Fibroblast of peridontal ligament (primary cell): Measurements from ENCODE around the gene MYH13.

Experiments
- DNase-seq: peaks from one replicate; pipeline ENCODE4 v3.0.0-alpha.2; 2010; ENCODE audit errors: extremely low read depth

The MYH13 gene

DNA sequence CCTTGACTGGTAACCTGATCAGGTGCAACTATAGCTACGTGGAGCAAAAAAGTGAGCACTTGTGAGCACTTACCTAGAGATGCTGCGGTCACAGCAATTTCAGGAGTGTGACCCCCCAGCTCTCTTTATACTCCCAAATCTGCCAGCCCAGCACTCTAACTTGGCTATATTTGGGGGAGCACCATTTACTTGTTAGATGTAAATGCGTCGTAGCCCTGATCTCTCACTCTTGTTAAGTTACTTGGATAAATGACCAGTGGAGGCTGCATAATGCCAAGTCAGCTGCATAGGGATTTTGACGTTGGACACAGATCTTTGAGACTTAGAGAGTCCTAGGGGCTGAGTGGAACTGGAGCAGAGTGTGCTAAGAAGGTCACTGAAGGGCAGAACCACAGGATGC, at the start of gene MYH13:
Gene MYH13, minus strand, starts transcription at position 101 of the 400 bp plus-strand sequence. CDS start 8,476 bp downstream, outside the sequence.
- DNase-seq = no peak

DNA sequence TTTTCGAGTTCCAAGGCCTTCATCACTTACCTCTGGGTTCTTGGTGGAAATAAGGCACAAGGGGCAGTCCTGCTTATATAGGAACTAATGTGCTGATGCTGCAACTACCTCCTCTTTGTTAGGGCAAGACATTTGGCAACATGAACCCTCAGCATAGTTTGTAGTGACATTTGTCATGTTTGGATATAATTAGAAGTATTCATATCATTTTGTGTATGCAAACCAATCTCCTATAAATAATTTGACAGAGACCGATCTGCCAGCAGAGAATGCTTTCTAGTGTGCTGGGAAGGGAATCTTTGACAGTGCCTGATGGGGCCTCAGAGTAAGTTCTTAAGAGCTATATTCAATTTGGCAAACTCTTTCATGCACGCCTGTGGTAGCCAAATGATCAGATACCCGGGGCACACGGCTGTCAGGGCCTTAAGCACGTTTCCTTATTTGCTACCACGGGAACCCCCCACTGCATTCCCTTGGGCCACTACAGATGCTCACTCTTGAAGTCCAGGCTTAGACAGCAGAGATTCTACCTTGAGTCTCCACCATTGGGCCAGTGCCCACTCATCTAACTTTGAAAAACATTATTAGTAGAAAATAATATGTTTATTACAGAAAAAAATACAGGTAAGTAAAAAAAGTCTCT, 49.2 kb upstream of the MYH13 start, which contains the start of gene MYH8:
Gene MYH8, minus strand, starts transcription at position 51 of the 643 bp plus-strand sequence. CDS start 1,723 bp downstream, outside the sequence.
- DNase-seq = no peak

DNA sequence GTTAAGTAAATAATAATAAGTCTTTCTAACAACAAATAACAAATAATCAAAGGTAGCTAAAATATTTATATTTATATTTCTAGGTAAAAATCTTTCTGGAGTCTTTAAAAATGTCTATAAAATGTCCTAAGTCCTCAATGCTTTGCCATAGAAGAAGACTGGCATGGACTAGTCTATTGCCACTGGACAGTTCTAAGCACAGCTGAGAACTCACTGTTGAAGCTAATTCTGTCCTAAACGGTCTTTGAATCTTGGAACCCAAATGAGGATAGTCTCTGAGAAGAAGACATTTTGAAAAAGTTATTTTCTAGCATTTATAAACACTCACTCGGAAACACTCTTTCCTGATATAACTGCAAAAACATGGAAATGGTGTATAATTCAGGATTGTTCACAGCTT, 48.4 kb upstream of the MYH13 start:
- DNase-seq = no peak

DNA sequence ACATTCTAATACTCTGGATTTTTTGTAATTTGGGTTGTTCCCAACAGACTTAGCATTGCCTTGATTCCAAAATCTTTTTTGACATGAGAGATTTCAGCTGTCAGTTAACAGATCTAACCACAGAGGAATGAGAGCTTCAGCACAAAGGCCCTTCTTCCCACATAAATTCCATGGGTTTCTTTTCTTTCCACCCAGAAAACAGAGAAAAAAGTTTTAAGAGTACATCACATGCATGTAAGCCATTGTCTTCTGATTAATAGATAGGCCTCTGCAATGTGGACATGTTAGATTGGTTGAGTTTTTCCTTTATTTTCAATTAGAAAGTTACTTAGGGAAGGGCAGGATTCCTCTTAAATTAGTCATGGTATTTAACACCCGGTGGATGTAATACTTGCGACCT, 48.0 kb upstream of the MYH13 start:
- DNase-seq = no peak

DNA sequence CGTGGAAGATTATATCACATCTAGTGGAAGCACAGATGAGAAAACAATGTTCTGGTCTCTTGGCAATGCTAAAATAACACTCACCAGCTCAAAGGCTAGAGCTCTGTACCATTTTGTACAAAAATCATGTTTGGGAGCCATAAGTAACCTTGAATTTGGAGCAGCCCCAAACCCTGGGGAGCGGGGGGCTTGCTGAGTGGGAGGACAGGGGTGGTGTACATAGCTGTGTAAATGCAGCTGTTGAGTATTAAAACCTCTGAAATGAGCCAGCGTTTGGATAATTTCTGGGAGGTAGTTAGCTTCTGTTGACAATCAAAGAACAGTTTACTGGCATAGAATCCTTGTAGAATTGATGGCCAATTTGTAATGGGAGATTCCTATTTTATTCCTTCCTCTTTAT, 44.6 kb upstream of the MYH13 start:
- DNase-seq = no peak

DNA sequence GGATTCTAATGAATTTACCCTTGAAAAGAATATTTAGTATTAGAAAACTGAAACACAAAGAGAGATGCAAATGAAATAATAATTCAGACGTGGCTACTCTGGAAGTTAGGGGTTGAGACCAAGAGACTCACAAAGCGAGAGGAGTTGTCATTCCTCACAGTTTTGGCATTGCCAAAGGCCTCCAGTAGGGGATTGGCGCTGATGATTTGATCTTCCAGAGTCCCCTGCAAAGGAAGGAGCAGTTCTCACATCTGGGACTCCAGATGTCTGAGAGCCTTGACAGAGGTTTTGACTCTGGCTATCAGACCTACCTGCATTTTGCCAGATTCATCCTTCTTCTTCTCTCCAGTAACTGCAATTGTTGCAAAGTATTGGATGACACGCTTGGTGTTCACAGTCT, 42.4 kb upstream of the MYH13 start:
- no peak for DNase-seq

DNA sequence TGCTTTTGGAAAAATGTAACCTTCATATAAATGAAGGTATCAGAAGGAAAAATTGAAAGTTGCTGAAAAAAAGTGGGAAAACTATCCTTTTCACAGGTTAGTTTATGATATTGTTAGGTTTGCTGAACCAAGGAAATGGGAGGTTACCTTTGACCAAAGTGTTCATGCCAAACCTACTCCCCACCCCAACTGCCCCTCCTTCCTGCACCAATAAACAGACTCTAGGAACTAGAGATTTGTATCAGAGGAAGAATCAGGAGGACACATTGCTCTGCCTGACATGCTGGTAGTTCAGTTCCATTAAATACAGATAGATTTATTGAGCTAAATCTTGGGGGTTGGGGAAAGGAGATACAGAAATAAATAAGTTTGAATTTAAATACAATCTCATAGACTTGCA, 30.8 kb upstream of the MYH13 start:
- no peak for DNase-seq

DNA sequence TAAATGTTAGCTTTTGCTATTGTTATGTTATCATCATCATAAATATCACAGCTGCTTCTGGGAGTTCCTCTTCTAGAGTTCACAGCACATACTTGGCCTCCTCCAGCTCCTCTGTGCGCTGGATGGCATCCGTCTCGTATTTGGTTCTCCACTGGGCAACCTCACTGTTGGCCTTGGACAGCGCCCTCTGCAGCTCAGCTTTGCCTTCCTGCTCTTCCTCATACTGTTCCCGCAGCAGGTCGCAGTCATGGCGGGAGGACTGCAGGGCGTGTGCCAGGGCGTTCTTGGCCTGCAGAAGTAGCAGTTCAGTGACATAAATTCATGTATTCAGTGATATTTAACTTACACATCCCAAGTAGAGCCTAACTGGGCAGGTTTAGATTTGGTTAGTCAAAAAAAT, 25.5 kb upstream of the MYH13 start:
- no peak for DNase-seq

DNA sequence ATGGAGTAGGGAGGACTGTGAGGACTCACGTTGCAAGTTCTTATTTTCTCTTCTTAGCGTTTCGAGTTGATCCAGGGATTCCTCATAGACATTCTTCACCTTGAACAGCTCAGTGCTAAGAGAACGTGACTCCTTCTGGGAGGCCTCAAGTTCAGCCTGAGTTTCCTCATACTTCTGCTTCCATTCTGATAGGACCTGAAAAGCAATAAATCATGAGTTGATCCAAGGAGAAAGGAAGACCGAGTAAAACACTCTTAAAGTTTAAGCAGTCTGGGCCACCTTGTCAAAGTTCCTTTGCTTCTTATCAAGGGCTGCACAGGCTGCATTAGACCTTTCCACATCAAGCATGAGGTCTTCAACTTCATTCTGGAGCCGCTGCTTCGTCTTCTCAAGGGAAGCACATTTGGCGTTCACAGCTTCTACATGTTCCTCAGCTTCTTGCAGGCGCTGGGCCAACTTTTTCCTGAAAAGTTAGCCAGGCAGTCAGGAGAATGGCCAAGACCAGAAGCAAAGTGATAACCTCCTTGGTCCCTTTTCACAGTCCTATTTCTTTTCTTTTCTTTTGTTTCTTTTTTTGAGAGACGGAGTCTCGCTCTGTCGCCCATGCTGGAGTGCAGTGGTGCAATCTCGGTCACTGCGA, 23.8 kb upstream of the MYH13 start:
- no peak for DNase-seq

DNA sequence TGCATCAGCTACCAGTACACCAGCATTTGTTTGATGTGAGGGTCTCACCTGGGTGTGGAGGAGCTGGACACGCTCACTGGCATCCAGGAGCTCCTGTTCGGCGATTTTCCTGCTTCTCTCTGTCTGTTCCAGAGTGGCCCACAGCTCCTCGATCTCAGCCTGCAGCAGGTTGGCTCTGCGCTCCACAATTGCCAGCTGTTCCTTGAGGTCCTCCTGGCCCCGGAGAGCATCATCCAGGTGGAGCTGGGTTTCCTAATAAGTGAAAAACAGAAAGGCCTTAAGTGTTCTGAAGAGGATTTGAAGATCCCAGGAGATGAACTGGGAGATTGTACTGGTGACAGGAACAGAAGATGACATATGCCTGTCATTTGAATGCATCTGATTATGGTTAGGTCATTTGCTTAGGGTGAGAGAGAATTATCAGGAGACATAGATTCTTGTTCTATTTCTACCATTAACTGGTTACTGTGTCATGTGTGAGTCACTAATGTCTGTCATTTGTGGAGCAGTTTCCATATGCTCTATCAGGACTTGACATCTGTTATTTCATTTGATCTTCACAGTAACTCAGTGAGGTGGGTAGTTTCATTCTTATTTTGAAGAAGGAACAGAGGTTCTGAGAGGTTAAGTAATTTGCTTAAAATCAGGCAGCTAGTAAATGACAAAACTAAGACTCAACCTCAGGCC, 21.5 kb upstream of the MYH13 start:
- no peak for DNase-seq

DNA sequence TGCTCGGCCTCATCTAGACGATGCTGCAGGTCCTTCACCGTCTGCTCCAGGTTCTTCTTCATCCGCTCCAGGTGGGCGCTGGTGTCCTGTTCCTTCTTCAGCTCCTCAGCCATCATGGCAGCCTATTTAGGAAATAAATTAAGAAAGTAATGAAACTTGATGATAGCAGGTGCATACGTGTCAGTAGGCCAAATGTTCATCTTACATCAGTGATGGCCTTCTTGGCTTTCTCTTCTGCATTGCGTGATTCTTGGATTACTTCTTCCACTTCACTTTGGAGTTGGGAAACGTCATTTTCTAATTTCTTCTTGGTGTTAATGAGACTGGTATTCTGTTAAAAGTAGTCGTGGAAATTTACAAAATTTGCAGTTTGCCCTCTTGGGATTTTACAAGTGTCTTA, 20.1 kb upstream of the MYH13 start:
- DNase-seq = no peak

DNA sequence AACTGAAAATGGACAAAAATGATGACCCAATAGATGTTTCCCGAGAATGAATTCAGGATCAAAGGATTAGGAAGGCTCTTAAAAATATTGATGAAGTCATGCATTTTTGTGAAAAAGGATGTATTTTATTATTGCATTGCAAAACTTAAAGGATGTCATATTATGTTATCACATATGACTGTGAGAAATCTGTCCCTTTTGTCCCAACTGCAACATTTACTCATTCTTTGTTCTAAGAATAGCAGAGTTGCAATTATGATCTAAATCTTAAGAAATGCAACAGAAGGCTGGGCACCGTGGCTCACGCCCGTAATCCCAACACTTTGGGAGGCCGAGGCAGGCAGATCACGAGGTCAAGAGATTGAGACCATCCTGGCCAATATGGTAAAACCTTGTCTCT, 13.1 kb upstream of the MYH13 start:
- DNase-seq = no peak

DNA sequence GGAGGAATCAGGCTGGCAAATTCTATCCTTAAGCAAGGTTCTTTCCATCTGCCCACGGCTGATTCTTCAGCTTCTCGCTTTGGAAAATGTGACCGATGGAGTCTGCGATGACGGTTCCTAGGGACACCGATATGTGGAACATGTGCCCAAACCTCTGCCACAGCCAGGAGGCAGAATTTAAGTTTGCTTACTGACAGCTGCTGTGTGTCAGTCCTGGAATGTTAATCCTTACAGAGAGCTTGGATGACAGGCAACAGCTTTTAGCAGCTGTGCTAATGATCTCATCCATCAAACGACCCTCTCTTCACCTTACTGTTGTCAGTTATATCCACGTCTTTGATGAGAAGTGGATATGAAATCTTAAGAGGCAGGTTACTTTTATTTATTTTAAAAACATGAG, 11.4 kb upstream of the MYH13 start:
- no peak for DNase-seq

DNA sequence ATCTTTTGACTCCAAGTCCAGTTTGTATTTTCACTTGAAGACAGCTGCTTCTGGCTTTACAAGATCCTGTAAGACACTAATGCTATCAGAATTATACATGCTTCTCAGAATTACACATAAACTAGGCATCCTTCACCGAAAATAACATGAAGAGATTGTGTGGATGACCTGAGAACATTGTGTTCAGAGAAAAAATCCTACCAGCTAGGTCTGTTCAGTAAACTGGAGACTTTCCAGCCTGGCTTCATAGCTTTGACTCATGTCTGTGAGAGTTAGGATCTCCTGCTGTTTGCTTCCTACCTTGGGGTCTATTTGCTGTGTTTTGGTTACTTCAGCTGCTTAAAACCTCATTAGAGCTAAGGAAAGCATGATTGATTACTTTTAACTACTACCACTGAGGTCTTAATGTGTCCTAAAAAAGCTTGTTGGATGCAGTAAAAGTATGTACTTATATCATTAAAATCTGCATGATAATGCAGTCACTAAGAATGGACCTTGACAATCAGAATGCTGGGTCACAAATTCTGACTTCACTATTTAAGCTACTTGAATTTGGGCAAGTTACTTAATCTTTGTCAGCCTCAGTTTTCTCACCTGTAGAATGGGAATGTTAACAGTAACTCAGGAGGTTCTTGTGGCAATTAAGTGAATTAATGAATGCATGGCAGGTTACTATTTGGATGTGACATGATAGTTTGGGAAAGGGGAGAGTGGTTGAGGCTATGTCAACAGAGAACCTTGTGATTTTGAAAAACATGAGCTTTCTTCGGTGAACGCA, 8.0 kb upstream of the MYH13 start:
- DNase-seq = no peak

DNA sequence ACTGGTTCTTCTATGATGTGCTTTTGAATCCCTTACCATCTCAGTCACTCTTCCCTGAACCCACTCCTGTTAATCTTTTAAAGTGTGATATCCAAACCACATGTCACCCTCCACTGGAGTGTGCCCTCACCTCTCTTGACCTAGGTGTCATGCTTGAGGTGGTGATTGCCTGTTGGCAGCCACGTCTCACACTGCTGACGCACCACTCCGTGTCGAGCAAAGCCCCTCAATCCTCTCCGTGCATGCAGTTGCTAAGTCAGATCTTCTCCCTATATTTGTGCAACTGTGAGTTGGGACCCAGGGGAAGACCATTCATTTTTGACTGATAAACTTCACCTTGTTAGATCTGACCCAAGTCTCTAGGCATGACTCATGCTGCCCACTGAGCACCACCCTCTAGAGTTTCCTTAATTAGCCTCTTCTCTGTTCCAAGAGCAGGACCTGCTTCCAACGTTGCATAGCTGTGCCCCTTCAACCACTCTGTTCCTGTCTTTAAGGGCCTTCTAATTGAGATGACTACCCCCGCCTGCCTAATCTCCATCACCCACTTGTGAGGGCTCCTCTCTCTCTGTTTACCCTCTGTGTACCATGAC, 2.7 kb downstream of the MYH13 start:
- no peak for DNase-seq

DNA sequence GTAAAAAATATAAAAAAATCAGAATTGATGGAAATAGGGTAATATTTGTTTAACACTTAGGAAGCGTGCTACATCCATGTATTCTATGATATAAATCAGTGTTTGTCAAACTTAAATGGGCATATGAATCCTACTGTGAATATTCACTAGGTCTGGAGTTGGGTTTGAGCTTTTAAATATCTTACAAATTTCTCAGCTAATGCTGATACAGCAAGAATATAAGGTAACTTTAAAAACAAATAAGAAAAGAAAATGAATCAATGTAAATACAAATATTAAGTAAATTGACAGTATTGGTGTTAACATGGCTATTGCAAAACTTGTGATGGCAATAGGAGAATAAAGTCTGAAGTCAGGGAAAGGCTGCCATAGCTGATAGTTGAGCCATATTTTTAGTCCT, 3.6 kb downstream of the MYH13 start:
- no peak for DNase-seq

DNA sequence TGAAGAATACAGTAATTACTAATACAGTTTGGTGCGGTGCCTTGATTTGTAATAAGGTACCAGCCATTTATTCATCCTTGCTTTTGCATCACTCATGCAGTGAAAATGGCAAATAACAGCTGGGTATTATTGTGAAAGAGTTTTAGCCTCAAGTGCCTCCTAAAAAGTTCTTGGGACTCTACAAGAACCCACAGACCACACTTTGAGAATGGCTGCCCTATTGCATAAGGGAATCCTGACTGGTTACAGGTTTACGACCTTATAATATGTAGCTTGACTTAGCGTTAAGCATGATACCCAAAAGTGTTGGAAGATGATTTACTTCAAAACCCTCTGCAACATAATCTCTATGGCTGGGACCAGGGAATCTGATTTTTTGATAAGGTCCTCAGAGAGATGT, 4.2 kb downstream of the MYH13 start:
- no peak for DNase-seq

DNA sequence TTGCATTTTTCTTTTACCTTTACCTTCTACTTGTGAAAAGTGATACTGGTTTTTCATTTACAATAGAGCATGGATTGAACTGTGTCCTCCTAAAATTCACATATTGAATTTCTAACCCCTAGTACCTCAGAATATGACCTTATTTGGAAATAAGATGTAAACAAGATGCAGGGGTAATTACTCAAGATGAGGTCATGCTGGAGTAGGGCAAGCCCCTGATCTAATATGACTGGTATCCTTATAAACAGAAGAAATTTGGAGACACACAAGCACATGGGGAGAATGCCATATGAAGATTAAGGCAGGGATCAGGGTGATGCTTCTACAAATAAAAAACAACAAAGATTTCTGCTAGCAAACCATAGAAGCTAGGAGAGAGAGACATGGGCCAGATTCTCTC, 12.2 kb downstream of the MYH13 start:
- no peak for DNase-seq

DNA sequence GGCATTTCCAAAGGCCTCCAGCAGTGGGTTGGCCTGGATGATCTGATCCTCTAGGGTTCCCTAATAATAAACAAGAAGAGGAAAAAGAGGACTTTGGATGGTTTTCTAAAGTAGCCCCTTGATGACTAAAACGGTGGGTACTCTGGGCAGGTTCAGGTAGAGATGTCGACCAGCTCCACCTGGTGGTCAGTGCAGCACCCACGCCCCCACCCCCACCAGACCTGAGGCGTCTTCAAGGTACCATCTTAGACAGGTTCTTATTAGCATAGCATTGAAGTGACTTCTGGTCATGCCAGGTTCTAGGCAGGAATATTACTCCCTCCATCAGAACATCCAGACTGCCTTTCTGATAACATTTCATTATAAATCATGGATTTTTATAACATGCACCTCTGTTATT, 15.0 kb downstream of the MYH13 start:
- DNase-seq = no peak

DNA sequence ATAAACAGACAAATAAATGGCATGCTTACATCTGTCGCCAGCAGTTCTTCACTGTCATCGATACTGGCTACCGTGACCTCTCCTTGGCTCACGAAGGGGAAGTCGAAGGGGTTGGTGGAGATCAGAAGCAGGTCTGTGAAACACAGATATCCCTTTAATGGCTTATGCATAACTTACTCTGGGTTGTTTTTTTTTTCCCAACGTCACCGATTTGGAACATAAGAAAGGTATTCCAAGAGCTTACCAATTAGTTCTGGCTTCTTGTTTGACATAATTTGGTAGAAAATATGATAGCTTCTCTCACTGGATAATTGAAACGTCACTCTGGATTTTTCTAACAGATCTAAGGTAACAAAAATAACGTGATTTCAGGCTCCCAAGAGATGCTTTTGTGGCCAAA, 18.2 kb downstream of the MYH13 start:
- no peak for DNase-seq

DNA sequence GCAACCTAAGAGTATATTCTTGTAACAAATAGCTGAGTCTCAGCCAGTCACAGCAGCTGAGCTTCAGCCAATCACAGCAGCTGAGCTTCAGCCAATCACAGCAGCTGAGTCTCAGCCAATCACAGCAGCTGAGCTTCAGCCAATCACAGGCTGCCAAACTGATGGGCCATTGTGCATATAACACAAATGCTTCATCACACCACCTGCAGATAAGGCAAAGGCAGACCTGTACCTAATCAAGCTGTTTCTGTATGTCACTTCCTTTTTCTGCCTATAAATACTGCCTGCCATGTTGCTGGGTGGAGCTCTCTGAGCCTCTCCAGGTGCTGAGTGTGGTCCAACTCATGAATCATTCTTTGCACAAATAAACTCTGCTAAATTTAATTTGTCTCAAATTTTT, 19.9 kb downstream of the MYH13 start:
- DNase-seq = no peak

DNA sequence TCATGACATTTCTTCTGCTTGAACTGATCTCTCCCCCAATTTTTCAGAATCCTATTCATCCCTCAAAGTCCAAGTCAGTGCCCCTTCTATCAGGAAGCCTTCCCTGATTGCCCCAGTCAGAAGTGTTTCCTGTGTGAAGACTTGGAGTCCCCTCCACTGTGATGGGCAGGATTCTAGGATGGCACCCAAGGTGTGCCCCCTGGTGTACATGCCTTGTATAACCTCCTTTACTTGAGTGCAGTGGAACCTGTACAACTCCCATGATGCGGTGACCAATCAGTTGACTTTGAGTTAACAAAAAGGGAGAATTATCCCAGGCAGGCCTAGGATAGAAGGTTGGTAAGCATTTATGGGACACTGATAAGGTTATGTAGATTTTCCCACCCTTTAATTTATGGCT, 23.4 kb downstream of the MYH13 start:
- no peak for DNase-seq
